Liver (tissue), 9 donors: ENCODE results near the gene DMD. TPM values are rescaled to one million over a fixed set of nuclear protein-coding genes. Genes with fewer than 3 reads are reported as not detected.

Experiments used
- DNase-seq: peaks from one replicate; pipeline ENCODE4 v3.0.0-alpha.2; 2017; ENCODE audit warnings: low spot score
- H3K27ac ChIP-seq, 2 donors: one replicate each; pipeline ENCODE4 v1.7.0; 2013; ENCODE audit warnings: inconsistent platforms in 2 of 2, low read length in 2 of 2, control low read depth in 1 of 2, low read depth in 1 of 2, mild to moderate bottlenecking in 1 of 2
- H3K27me3 ChIP-seq, 4 donors: one replicate each; pipeline versions ENCODE4 v1.6.1 to v1.7.0; 2013; ENCODE audit warnings: low read length in 3 of 4, inconsistent platforms in 1 of 4, mild to moderate bottlenecking in 1 of 4, moderate library complexity in 1 of 4; ENCODE audit not compliant: control insufficient read depth in 4 of 4, insufficient read depth in 4 of 4
- H3K36me3 ChIP-seq, 4 donors: one replicate each; pipeline versions ENCODE4 v1.6.1 to v1.7.0; 2013; ENCODE audit warnings: low read length in 3 of 4, mild to moderate bottlenecking in 3 of 4, low read depth in 1 of 4, moderate library complexity in 1 of 4; ENCODE audit not compliant: control insufficient read depth in 4 of 4, insufficient read depth in 3 of 4
- H3K4me1 ChIP-seq, 4 donors: one replicate each; pipeline versions ENCODE4 v1.6.1 to v1.7.0; 2013; ENCODE audit warnings: low read length in 3 of 4, mild to moderate bottlenecking in 3 of 4, moderate library complexity in 1 of 4; ENCODE audit not compliant: control insufficient read depth in 4 of 4, insufficient read depth in 4 of 4
- H3K4me3 ChIP-seq, 3 donors: one replicate each; pipeline versions ENCODE4 v1.6.1 to v1.7.0; 2013; ENCODE audit warnings: low read length in 3 of 3, control low read depth in 1 of 3, low read depth in 1 of 3, mild to moderate bottlenecking in 1 of 3
- H3K9ac ChIP-seq, 2 donors: one replicate each; pipeline ENCODE4 v1.7.0; 2013; ENCODE audit warnings: low read length in 2 of 2, mild to moderate bottlenecking in 2 of 2, moderate library complexity in 2 of 2, control low read depth in 1 of 2, low read depth in 1 of 2
- H3K9me3 ChIP-seq, 4 donors: one replicate each; pipeline versions ENCODE4 v1.6.1 to v1.7.0; 2013; ENCODE audit warnings: low read length in 3 of 4; ENCODE audit not compliant: control insufficient read depth in 4 of 4
- ATF3 ChIP-seq: IDR thresholded peaks from 2 replicates; pipeline ENCODE4 v1.6.1; 2016; ENCODE audit warnings: antibody characterized with exemption
- CTCF ChIP-seq: fragments of 150-350 bp; IDR thresholded peaks from 2 replicates; pipeline ENCODE4 v1.5.1; 2017; ENCODE audit warnings: improper control_type of control experiment, low read depth, low read length; ENCODE audit not compliant: missing input control
- EGR1 ChIP-seq, 2 donors: IDR thresholded peaks; 2 replicates each; pipeline ENCODE4 v1.6.1; 2016 to 2018; ENCODE audit warnings: antibody characterized with exemption in 2 of 2, low read depth in 2 of 2
- FOXA1 ChIP-seq: IDR thresholded peaks from 2 replicates; pipeline ENCODE4 v1.6.1; 2016; ENCODE audit warnings: antibody characterized with exemption
- FOXA2 ChIP-seq: IDR thresholded peaks from 2 replicates; pipeline ENCODE4 v1.6.1; 2016; ENCODE audit warnings: antibody characterized with exemption
- GABPA ChIP-seq, 2 donors: IDR thresholded peaks in 1 of 2; conservative IDR thresholded peaks in 1 of 2; 2 replicates each; pipeline ENCODE4 v1.6.1; 2016; ENCODE audit warnings: antibody characterized with exemption in 2 of 2, mild to moderate bottlenecking in 1 of 2, moderate library complexity in 1 of 2
- HNF4A ChIP-seq, 2 donors: conservative IDR thresholded peaks; 2 replicates each; pipeline ENCODE4 v1.6.1; 2016; ENCODE audit warnings: antibody characterized with exemption in 2 of 2, mild to moderate bottlenecking in 2 of 2
- HNF4G ChIP-seq: IDR thresholded peaks from 2 replicates; pipeline ENCODE4 v1.6.1; 2016; ENCODE audit warnings: antibody characterized with exemption
- JUND ChIP-seq, 2 donors: IDR thresholded peaks; 2 replicates each; pipeline ENCODE4 v1.6.1; 2016; ENCODE audit warnings: antibody characterized with exemption in 2 of 2
- MAX ChIP-seq: IDR thresholded peaks from 2 replicates; pipeline ENCODE4 v1.6.1; 2016; ENCODE audit warnings: antibody characterized with exemption
- NR2F2 ChIP-seq: IDR thresholded peaks from 2 replicates; pipeline ENCODE4 v1.6.1; 2016; ENCODE audit warnings: antibody characterized with exemption
- RAD21 ChIP-seq, 2 donors: IDR thresholded peaks; 2 replicates each; pipeline ENCODE4 v1.6.1; 2016; ENCODE audit warnings: antibody characterized with exemption in 2 of 2, mild to moderate bottlenecking in 2 of 2
- REST ChIP-seq: IDR thresholded peaks from 2 replicates; pipeline ENCODE4 v1.6.1; 2016; ENCODE audit warnings: antibody characterized with exemption, mild to moderate bottlenecking
- RXRA ChIP-seq, 2 donors: IDR thresholded peaks; 2 replicates each; pipeline ENCODE4 v1.6.1; 2017 to 2018; ENCODE audit warnings: antibody characterized with exemption in 2 of 2, mild to moderate bottlenecking in 1 of 2
- SP1 ChIP-seq: IDR thresholded peaks from 2 replicates; pipeline ENCODE4 v1.6.1; 2018; ENCODE audit warnings: antibody characterized with exemption, mild to moderate bottlenecking
- TAF1 ChIP-seq: conservative IDR thresholded peaks from 2 replicates; pipeline ENCODE4 v1.6.1; 2016; ENCODE audit warnings: antibody characterized with exemption, mild to moderate bottlenecking
- YY1 ChIP-seq: IDR thresholded peaks from 2 replicates; pipeline ENCODE4 v1.6.1; 2016; ENCODE audit warnings: antibody characterized with exemption, mild to moderate bottlenecking
- WGBS: extraction: QIAGEN DNeasy Blood & Tissue Kit; methylation state at CpG from one replicate; pipeline ENCODE4 v1.1.7; 2013; 5-methylcytosine and 5-hydroxymethylcytosine counted together
- polyA plus RNA-seq, 2 donors: library from polyadenylated mRNA; stranded (reverse) in 1 of 2; unstranded in 1 of 2; fragments of 200-250 nt in 1 of 2; fragments of >200 nt in 1 of 2; fragmentation: Nextera tagmentation in 1 of 2; extraction: Ambion mirVana in 1 of 2; gene quantifications; one replicate each; pipeline versions ENCODE4 v1.2.1 to v1.2.3, GENCODE V29; 2013 to 2015
- total RNA-seq, 2 donors: library from RNA; depleted of rRNA; stranded (reverse); fragments of >200 nt; gene quantifications; one replicate each; pipeline ENCODE4 v1.2.3, GENCODE V29; 2014
- donor health status: healthy.
- donor health status: healthy.
- donor health status: healthy.
- donor health status: healthy.
- donor health status: healthy.

Gene DMD
- total and polyA plus RNA-seq, 4 donors, result 14.6 to 61.9 (median 23.9) TPM

GRCh38 chrX:32024072-32024471, 1187.3 kb downstream of the DMD start:
- 88% methylated on average over 9 of the region's 9 CpGs for WGBS
- H3K4me3 ChIP-seq, result no peak overlapping the region

GRCh38 chrX:32016195-32016594, 1195.2 kb downstream of the DMD start:
- Histone ChIP-seq H3K4me1 (no peaks in the 10 kb centered on the region), H3K27me3 (no peaks in the 10 kb centered on the region), H3K9me3 (no peaks in the 10 kb centered on the region), H3K4me3 (no peak overlapping the region), H3K9ac (no peak overlapping the region), H3K36me3 (no peaks in the 10 kb centered on the region), H3K27ac (no peak overlapping the region)
- WGBS, result 93% methylated on average over 6 of the region's 6 CpGs
- DNase-seq, result no peak
- TF ChIP-seq RXRA (IDR thresholded peaks at IDR 0.05), result no peak
- no peak for TF ChIP-seq HNF4A (conservative IDR thresholded peaks at IDR 0.05)
- TF ChIP-seq ATF3, result no peak
- TF ChIP-seq CTCF, result no peak
- TF ChIP-seq EGR1 (IDR thresholded peaks at IDR 0.05; ENCODE audit: low read depth in 2 of 2), result no peak
- TF ChIP-seq JUND (IDR thresholded peaks at IDR 0.05), result no peak
- TF ChIP-seq FOXA1, result no peak
- no peak for TF ChIP-seq RAD21 (IDR thresholded peaks at IDR 0.05)
- no peak for TF ChIP-seq GABPA (IDR thresholded peaks at IDR 0.05 in 1 of 2, conservative IDR thresholded peaks at IDR 0.05 in 1 of 2)
- TF ChIP-seq HNF4G, result no peak
- TF ChIP-seq NR2F2, result no peak
- TF ChIP-seq MAX, result no peak
- no peak for TF ChIP-seq SP1

More at GRCh38 chrX:32024072-32024471, 1187.3 kb downstream of the DMD start:
- H3K4me1 ChIP-seq, result no peaks in the 10 kb centered on the region
- DNase-seq, result no peak
- no peaks in the 10 kb centered on the region for H3K36me3 ChIP-seq
- no peak for TF ChIP-seq JUND (IDR thresholded peaks at IDR 0.05)
- no peak for TF ChIP-seq YY1
- no peak for TF ChIP-seq CTCF
- TF ChIP-seq FOXA2, result no peak
- no peak for TF ChIP-seq REST
- TF ChIP-seq EGR1 (IDR thresholded peaks at IDR 0.05; ENCODE audit: low read depth in 2 of 2), result no peak
- no peak for TF ChIP-seq RXRA (IDR thresholded peaks at IDR 0.05)
- TF ChIP-seq TAF1, result no peak
- no peak overlapping the region for H3K27ac ChIP-seq
- peaks cover 0 to 2% (median 0%) of the 10 kb centered on the region in 4 donors for H3K9me3 ChIP-seq
- H3K9ac ChIP-seq, result no peak overlapping the region
- H3K27me3 ChIP-seq, result no peaks in the 10 kb centered on the region
